Activated CD4-positive, CD25-positive, alpha-beta regulatory T cell treated with anti-CD3 and anti-CD28 coated beads, Interleukin-2, amount 50 U/mL, for 16 hours (primary cell): ENCODE results near the gene CENPU.
"Not testable (repeated sequence)": the region's sequence is repeated elsewhere in the genome, so short reads cannot be mapped to it uniquely, and the experiment has no call there.

Experiments
- DNase-seq: peaks from one replicate; pipeline ENCODE4 v3.0.0-alpha.2; 2020; ENCODE audit warnings: low read depth, low spot score

The CENPU gene

DNA sequence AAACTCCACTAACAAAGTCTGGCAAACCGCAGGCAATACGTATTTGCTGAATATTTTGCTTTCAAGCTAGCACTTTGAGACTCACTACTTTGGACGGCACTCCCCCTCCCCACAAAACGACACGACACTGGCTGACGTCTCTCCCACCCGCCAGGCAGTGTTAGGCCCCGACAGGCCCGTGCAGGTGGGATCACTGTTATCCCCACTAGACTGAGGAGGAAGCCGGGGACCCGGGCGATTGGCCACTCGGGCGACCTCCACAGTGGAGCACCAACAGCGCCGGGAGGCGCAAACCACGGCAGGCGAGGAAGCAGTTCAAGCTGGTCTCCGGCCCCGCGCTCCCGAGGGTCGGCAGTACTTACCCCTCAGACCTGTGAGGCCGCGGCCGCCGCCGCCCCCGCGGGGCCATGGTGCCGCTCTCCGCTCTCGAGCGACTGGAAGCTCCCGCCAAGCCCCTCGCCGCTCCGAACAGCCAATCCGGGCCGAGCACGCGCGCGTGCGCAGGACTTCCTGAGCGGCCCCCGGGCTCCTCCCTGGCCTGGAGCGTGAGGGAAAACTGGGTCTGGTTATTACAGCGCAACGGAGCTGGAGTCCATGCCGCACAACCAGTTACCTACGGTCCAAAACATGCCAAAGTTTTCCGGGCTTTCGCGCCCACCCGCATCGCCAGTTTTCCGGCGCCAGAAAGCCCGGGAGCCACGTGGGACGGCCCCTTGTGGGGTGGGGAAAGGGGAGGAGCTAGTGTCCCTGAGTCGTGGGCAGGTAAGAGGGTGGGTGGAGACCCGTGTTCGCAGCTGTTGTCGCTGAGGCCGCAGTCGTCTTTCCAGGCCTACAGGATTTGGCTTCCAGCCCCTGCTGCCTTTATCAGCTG, at the start of gene CENPU:
CENPU (minus strand) TSS at position 443 of the 871 bp plus-strand sequence; CDS start at position 409, 34 bp downstream.
- peak; percentile 88 for DNase-seq

- no peak for DNase-seq
Observed at GRCh38 chr4:184782731-184783373, 49.0 kb upstream of the CENPU start.

GRCh38 chr4:184779160-184779559, 45.3 kb upstream of the CENPU start:
- not testable (repeated sequence) for DNase-seq

- no peak for DNase-seq
Observed at GRCh38 chr4:184778325-184778724, 44.4 kb upstream of the CENPU start.

- DNase-seq = no peak
Observed at GRCh38 chr4:184776821-184777220, 42.9 kb upstream of the CENPU start.

DNA sequence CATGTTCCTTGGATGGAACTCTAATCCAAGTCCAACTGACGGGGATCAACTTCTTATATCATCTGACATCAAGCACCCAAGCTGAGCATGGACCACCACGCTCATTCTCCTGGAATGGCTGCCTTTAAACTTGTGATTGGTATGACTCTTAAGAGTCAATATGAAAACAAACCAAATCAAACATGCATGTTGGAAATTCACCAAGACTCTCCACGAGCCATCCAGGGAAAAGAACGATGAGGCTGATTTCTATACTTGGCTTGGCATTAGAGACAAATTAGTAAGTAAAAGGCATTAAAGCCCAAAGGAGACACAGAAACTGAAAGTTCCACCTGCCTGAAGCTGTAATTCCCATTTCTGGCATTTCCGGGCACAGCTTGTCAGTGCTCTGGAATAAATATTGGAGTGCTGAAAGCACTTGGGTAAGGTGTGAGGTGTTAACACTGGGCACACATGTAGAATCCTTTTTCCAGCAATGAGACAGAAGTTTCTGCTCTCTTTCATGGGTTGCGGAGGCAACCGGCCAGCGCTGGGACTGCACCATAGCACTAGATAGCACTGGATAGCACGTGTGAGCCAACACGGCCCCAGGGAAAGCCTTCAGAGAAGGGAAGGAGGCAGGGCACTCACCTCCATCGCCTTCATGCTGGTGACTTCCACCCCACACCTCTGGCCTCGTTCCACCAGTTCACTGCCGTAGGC, 42.1 kb upstream of the CENPU start:
- DNase-seq = no peak

DNA sequence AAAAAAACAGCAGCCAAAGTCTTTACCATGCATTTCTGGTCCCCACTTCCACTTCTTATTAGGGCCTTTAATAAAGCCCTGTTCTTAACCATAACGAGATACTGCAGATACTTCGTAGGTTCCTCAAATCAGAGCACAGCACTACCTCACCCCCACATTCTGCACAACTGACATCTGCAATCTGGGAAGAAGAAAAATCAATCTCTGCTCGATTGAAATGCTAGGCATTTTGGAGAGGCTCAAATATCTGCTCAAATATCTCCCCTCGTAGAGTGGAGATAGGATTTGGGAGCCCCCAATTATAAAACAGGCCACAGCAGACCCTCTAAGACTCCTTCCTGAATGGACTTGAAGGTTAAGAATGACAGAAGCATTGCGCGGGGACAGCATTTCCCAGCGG, 40.3 kb upstream of the CENPU start:
- DNase-seq = no peak

- DNase-seq = no peak
Observed at GRCh38 chr4:184771416-184771815, 37.5 kb upstream of the CENPU start.

- DNase-seq = no peak
Observed at GRCh38 chr4:184769141-184769765, 35.4 kb upstream of the CENPU start.

GRCh38 chr4:184768296-184768695, 34.4 kb upstream of the CENPU start:
- DNase-seq = no peak

DNA sequence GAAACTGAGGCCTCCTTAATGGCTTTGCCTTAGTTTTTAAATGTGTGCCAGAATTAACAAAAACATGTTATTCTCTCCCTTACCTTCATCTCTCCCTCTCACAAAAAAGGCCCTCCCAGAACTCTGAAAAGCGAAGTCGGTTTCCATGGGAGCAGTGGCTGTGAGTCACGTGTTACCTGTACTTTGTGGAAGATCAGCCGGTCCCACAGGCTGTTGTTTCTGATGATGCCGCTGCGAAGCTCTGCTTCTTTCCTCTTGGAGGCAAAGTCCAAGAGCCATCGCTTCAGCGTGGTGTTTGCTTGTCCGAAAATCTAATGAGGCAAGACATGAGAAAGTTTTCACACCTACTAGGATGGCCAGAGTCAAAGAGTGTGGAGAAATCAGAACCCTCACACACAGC, 32.5 kb upstream of the CENPU start:
- no peak for DNase-seq

GRCh38 chr4:184765473-184766340, 31.8 kb upstream of the CENPU start:
- no peak for DNase-seq

DNA sequence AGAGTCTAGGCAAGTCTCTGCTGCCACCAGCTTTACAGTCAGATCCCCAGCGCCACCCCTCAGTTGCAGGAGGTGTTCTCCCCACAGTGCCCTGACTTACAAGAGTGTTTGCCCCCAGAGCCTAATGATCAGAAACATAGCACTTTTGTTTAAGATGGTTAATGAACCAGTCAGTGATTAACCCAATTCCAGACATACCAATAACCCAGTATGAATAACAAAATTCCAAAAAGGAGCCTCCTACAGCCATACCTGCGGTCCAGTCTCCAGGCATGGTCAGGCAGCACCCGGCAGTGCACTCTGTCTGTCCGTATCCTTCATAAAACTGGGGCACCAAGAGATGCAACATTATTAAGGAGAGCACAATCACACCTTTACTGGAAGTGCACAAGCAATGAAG, 30.7 kb upstream of the CENPU start:
- no peak for DNase-seq

DNA sequence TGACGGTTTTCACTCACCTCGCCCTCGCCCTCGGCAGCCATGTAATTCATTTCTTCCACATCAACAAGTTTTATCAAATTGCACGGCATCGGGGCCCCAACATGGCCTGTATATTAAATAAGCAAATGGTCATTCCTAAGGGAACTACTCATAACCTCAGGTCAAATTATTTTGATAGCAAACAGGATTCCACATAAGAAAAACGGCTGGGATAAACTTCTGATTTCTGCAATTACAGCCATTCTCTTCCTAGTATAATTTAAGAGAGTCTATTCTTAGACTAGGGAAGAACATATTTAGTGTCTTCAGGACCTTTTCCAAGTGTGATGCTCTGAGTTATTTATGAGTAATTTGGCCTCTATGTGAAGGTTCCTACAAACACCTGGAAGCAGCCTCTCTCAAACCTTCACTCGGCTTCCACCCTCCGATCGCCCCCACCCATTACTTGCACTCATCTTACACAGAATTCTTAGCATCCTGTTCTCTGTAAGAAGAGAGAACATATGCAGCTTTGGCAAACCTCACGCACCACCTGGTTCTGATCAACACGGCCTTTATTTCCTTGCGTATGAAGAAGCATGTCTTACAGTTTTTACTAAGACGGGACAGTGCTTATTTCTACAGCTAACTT, 29.4 kb upstream of the CENPU start:
- no peak for DNase-seq

DNA sequence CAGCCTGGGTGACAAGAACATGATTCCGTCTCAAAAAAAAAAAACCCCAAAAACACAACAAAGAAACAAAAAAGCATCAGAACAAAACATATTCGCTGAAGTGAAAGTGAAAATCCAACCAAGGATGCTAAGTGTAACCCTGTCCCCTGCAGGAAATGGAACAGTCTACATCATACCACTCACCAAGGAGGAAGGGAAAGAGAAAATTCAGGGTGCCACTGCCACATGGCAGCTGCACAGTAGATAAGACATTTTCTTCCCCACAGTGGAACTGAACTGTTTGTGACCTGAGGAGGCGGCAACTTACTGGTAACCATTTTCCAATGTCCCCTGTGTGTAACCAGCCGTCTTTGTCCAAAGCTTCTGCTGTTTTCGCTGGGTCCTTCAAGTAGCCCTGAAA, 28.2 kb upstream of the CENPU start:
- DNase-seq = no peak

GRCh38 chr4:184760681-184761080, 26.8 kb upstream of the CENPU start:
- no peak for DNase-seq

GRCh38 chr4:184757810-184758209, 23.9 kb upstream of the CENPU start:
- DNase-seq = no peak

- DNase-seq = no peak
Observed at GRCh38 chr4:184756399-184756798, 22.5 kb upstream of the CENPU start.

DNA sequence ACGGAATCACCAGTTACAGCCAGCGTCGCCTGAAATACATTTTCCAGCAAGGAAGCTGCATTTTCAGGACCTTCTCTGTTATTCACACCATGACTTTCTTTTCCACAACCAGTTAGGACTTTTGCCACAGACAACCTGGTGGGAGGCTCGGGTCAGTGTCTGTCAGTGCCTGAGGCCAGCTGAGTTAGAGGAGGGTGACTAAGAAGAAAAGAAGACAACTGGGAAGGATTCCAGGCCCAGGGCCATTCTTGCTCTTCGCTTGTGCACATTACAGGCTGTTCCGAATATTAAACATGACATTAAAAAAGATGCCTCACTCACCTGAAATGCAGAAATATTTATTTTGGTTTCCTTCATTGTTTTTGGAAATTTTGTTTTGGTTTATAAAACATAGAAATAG, 21.4 kb upstream of the CENPU start:
- DNase-seq = no peak

GRCh38 chr4:184752496-184753275, 18.8 kb upstream of the CENPU start:
- DNase-seq = no peak
